Mesenchymal stem cell (in vitro differentiated cells and primary cell): ENCODE measurements around the gene WDR64.
A peak's percentile ranks its signal among the peaks of the same experiment; 100 is the strongest.
"Not testable (repeated sequence)": the region's sequence is repeated elsewhere in the genome, so short reads cannot be mapped to it uniquely, and the experiment has no call there.

Experiments
- DNase-seq: peaks from one replicate; pipeline ENCODE4 v3.0.0-alpha.2; 2013
- H2AFZ ChIP-seq: one replicate; pipeline ENCODE4 v1.6.1; 2013; ENCODE audit warnings: low read depth, mild to moderate bottlenecking, control low read depth, inconsistent platforms, low read length, moderate library complexity
- H2AK5ac ChIP-seq: 2 replicates; pipeline ENCODE4 v1.6.1; 2013; ENCODE audit warnings: low read length, moderate library complexity, mild to moderate bottlenecking, inconsistent platforms; ENCODE audit not compliant: severe bottlenecking
- H2BK120ac ChIP-seq: one replicate; pipeline ENCODE4 v1.6.1; 2013; ENCODE audit warnings: low read depth, mild to moderate bottlenecking, inconsistent platforms, low read length, moderate library complexity
- H2BK12ac ChIP-seq, 2 experiments: one replicate each; pipeline ENCODE4 v1.6.1; 2013; ENCODE audit warnings: inconsistent platforms in 2 of 2, low read length in 2 of 2, mild to moderate bottlenecking in 2 of 2, moderate library complexity in 2 of 2, control low read depth in 1 of 2
- H2BK15ac ChIP-seq: one replicate; pipeline ENCODE4 v1.6.1; 2013; ENCODE audit warnings: mild to moderate bottlenecking, low read depth, inconsistent platforms; ENCODE audit not compliant: poor library complexity, severe bottlenecking
- H2BK5ac ChIP-seq: 2 replicates; pipeline ENCODE4 v1.6.1; 2013; ENCODE audit warnings: low read depth, mild to moderate bottlenecking, low read length, control low read depth, inconsistent platforms; ENCODE audit not compliant: poor library complexity, severe bottlenecking
- H3K14ac ChIP-seq, 2 experiments: one replicate each; pipeline ENCODE4 v1.6.1; 2013; ENCODE audit warnings: inconsistent platforms in 2 of 2, low read length in 2 of 2, control low read depth in 1 of 2, mild to moderate bottlenecking in 1 of 2, moderate library complexity in 1 of 2
- H3K18ac ChIP-seq, 2 experiments: one replicate each; pipeline ENCODE4 v1.6.1; 2013; ENCODE audit warnings: inconsistent platforms in 2 of 2, low read length in 2 of 2, control low read depth in 1 of 2, low read depth in 1 of 2, mild to moderate bottlenecking in 1 of 2
- H3K23ac ChIP-seq, 2 experiments: one replicate each; pipeline ENCODE4 v1.6.1; 2013; ENCODE audit warnings: inconsistent platforms in 2 of 2, low read length in 2 of 2, mild to moderate bottlenecking in 2 of 2, moderate library complexity in 2 of 2, control low read depth in 1 of 2
- H3K27ac ChIP-seq: 2 replicates; pipeline ENCODE4 v1.5.1; 2013; ENCODE audit warnings: mild to moderate bottlenecking, moderate library complexity, low read length, control low read depth, inconsistent platforms; ENCODE audit not compliant: poor library complexity, severe bottlenecking
- H3K27me3 ChIP-seq, 2 experiments: 2 replicates each; pipeline versions ENCODE4 v1.6.1 to v1.7.0; 2013; ENCODE audit warnings: low read length in 2 of 2, mild to moderate bottlenecking in 2 of 2, moderate library complexity in 2 of 2, control low read depth in 1 of 2, inconsistent platforms in 1 of 2; ENCODE audit not compliant: control insufficient read depth in 1 of 2, insufficient read depth in 1 of 2
- H3K36me3 ChIP-seq, 2 experiments: 2 replicates each; pipeline versions ENCODE4 v1.6.1 to v1.7.0; 2013; ENCODE audit warnings: low read length in 2 of 2, control low read depth in 1 of 2, inconsistent platforms in 1 of 2, low read depth in 1 of 2, mild to moderate bottlenecking in 1 of 2; ENCODE audit not compliant: insufficient read depth in 2 of 2, control insufficient read depth in 1 of 2
- H3K4ac ChIP-seq, 2 experiments: one replicate each; pipeline ENCODE4 v1.6.1; 2013; ENCODE audit warnings: inconsistent platforms in 2 of 2, low read length in 2 of 2, mild to moderate bottlenecking in 2 of 2, moderate library complexity in 2 of 2, control low read depth in 1 of 2, low read depth in 1 of 2
- H3K4me1 ChIP-seq: 2 replicates; pipeline ENCODE4 v1.6.1; 2013; ENCODE audit warnings: low read depth, low read length, control low read depth; ENCODE audit not compliant: control insufficient read depth, insufficient read depth
- H3K4me2 ChIP-seq: 2 replicates; pipeline ENCODE4 v1.6.1; 2013; ENCODE audit warnings: low read length, mild to moderate bottlenecking, inconsistent platforms; ENCODE audit not compliant: poor library complexity, severe bottlenecking
- H3K4me3 ChIP-seq, 2 experiments: 2 replicates each; pipeline versions ENCODE4 v1.5.1 to v1.7.0; 2013; ENCODE audit warnings: low read length in 2 of 2, mild to moderate bottlenecking in 2 of 2, control low read depth in 1 of 2, low read depth in 1 of 2; ENCODE audit not compliant: insufficient read depth in 1 of 2
- H3K79me1 ChIP-seq: replicated peaks from 2 replicates; pipeline ENCODE4 v1.6.1; 2013; ENCODE audit warnings: mild to moderate bottlenecking, control low read depth, low read length, inconsistent platforms; ENCODE audit not compliant: poor library complexity, severe bottlenecking
- H3K9ac ChIP-seq: 2 replicates; pipeline ENCODE4 v1.7.0; 2013; ENCODE audit warnings: mild to moderate bottlenecking, low read length, moderate library complexity
- H3K9me3 ChIP-seq: 2 replicates; pipeline ENCODE4 v1.7.0; 2013; ENCODE audit warnings: mild to moderate bottlenecking, low read length; ENCODE audit not compliant: control insufficient read depth
- H4K8ac ChIP-seq: one replicate; pipeline ENCODE4 v1.6.1; 2013; ENCODE audit warnings: inconsistent platforms, mild to moderate bottlenecking, low read length, moderate library complexity
- H4K91ac ChIP-seq: one replicate; pipeline ENCODE4 v1.6.1; 2013; ENCODE audit warnings: mild to moderate bottlenecking, low read length, inconsistent platforms
- WGBS: methylation state at CpG from one replicate; pipeline ENCODE4 v1.1.7; 2013; ENCODE audit warnings: mixed read lengths; 5-methylcytosine and 5-hydroxymethylcytosine counted together

The WDR64 gene

DNA sequence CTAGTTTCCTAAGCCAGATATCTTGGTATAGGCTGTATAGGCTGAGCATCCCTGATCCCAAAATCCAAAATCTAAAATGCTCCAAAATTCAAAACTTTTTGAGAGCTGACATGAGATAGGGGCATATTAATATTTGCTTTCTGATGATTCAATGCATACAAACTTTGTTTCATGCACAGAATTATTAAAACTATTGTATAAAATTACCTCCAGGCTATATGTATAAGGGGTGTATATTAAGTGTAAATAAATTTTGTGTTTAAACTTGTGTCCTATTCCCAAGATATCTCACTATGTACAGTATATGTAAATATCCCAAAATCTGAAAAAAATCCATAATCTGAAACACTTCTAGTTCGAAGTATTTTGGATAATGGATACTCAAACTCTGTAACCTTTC lies 2.6 kb downstream of the WDR64 start:
- WGBS: 82% methylated on average over 1 of the region's 1 CpG
- Histone ChIP-seq H2BK15ac (no peak overlapping the region), H4K91ac (no peak overlapping the region)

GRCh38 chr1:241658081-241658793 lies 6.2 kb downstream of the WDR64 start:
- Histone ChIP-seq H3K27me3 (no peaks in the 10 kb centered on the region), H3K27ac (no peak overlapping the region), H2BK12ac (no peak overlapping the region), H3K23ac (no peak overlapping the region), H2BK120ac (no peak overlapping the region), H3K4ac (no peak overlapping the region), H2AFZ (no peak overlapping the region), H3K36me3 (no peaks in the 10 kb centered on the region), H3K9ac (no peak overlapping the region), H3K4me1 (no peaks in the 10 kb centered on the region), H3K18ac (no peak overlapping the region), H4K8ac (no peak overlapping the region), H2AK5ac (no peak overlapping the region), H2BK15ac (no peak overlapping the region), H2BK5ac (no peak overlapping the region), H3K79me1 (no peaks in the 10 kb centered on the region), H4K91ac (no peak overlapping the region), H3K14ac (no peak overlapping the region), H3K4me3 (no peak overlapping the region), H3K9me3 (no peaks in the 10 kb centered on the region), H3K4me2 (no peak overlapping the region)
- peak; percentile 37 for DNase-seq
- 75% methylated on average over 3 of the region's 3 CpGs for WGBS

More for the DNA sequence above, 2.6 kb downstream of the WDR64 start:
- no peak for DNase-seq
- H3K36me3 ChIP-seq: no peaks in the 10 kb centered on the region
- H3K27me3 ChIP-seq: no peaks in the 10 kb centered on the region
- no peak overlapping the region for H3K14ac ChIP-seq
- no peak overlapping the region for H4K8ac ChIP-seq
- H2BK120ac ChIP-seq: no peak overlapping the region
- no peak overlapping the region for H3K4ac ChIP-seq
- no peak overlapping the region for H3K4me2 ChIP-seq
- H2BK5ac ChIP-seq: no peak overlapping the region
- no peak overlapping the region for H3K4me3 ChIP-seq
- no peaks in the 10 kb centered on the region for H3K4me1 ChIP-seq
- no peak overlapping the region for H3K18ac ChIP-seq
- H3K23ac ChIP-seq: no peak overlapping the region
- no peak overlapping the region for H2AK5ac ChIP-seq
- no peak overlapping the region for H3K9ac ChIP-seq
- no peak overlapping the region for H3K27ac ChIP-seq
- H3K9me3 ChIP-seq: no peaks in the 10 kb centered on the region
- no peak overlapping the region for H2BK12ac ChIP-seq
- H2AFZ ChIP-seq: no peak overlapping the region
- no peaks in the 10 kb centered on the region for H3K79me1 ChIP-seq

- not testable (repeated sequence) for DNase-seq, H2AFZ ChIP-seq, H3K4me1 ChIP-seq, H3K23ac ChIP-seq, H3K4ac ChIP-seq, H3K9ac ChIP-seq, H3K9me3 ChIP-seq, H2BK120ac ChIP-seq, H3K27ac ChIP-seq, H2AK5ac ChIP-seq, H3K4me2 ChIP-seq, H4K91ac ChIP-seq, H3K36me3 ChIP-seq, H4K8ac ChIP-seq, H2BK5ac ChIP-seq, H3K4me3 ChIP-seq, H3K18ac ChIP-seq, H3K14ac ChIP-seq, H2BK12ac ChIP-seq, H3K27me3 ChIP-seq, H3K79me1 ChIP-seq, H2BK15ac ChIP-seq
- WGBS: no CpG with 5 or more reads among the region's 2 CpGs
Observed at GRCh38 chr1:241659016-241659415, 6.9 kb downstream of the WDR64 start.

DNA sequence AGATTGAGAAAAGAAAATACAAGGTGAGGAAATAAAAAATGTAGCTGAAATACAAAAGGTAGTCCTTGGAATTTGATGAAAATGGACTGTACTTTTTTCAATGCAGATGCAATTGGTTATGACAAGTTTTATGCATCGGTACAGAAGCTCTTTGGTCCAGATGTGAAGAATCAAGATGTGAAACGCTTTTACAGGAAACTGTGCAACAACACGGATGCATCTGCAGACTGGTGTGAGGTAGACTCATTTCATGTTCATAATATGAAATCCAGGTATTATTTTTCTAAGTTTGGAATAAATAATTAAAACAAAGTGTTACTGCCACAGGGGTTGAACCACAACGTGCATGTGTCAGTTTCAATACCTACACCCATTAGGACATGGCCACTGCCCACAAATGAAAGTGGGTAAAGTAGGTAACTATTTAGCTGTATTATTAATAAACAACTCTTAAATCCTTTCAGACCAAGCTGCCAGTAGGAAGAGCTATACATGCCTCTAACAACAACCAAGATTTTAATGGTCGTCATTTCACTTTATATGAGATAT lies 8.4 kb downstream of the WDR64 start:
- Histone ChIP-seq H3K36me3 (no peaks in the 10 kb centered on the region), H3K4ac (no peak overlapping the region), H4K91ac (no peak overlapping the region), H3K18ac (no peak overlapping the region), H3K4me3 (no peak overlapping the region), H4K8ac (no peak overlapping the region), H3K27me3 (no peaks in the 10 kb centered on the region), H3K4me1 (no peaks in the 10 kb centered on the region), H3K79me1 (no peaks in the 10 kb centered on the region), H2AFZ (no peak overlapping the region), H2BK5ac (no peak overlapping the region), H2BK120ac (no peak overlapping the region), H2BK15ac (no peak overlapping the region), H3K27ac (no peak overlapping the region), H3K23ac (no peak overlapping the region), H3K14ac (no peak overlapping the region), H3K9ac (no peak overlapping the region), H3K4me2 (no peak overlapping the region), H3K9me3 (no peaks in the 10 kb centered on the region), H2AK5ac (no peak overlapping the region), H2BK12ac (no peak overlapping the region)
- no peak for DNase-seq
- 97% methylated on average over 2 of the region's 5 CpGs for WGBS
